ENCODE measurements around the gene ERH.

The ERH gene

GRCh38 chr14:69350892-69351291 is 47.2 kb downstream of the ERH start:
- TF ChIP-seq POLR2AphosphoS5 (IDR thresholded peaks at IDR 0.05; ENCODE audit: low read depth, low read length) (no peak), FOXP2 (optimal IDR thresholded peaks at IDR 0.05; ENCODE audit: borderline replicate concordance, extremely low read depth, extremely low read length, insufficient read depth) (no peak), SIN3A (IDR thresholded peaks at IDR 0.05; ENCODE audit: borderline replicate concordance, insufficient read depth, low read length) (no peak)

DNA sequence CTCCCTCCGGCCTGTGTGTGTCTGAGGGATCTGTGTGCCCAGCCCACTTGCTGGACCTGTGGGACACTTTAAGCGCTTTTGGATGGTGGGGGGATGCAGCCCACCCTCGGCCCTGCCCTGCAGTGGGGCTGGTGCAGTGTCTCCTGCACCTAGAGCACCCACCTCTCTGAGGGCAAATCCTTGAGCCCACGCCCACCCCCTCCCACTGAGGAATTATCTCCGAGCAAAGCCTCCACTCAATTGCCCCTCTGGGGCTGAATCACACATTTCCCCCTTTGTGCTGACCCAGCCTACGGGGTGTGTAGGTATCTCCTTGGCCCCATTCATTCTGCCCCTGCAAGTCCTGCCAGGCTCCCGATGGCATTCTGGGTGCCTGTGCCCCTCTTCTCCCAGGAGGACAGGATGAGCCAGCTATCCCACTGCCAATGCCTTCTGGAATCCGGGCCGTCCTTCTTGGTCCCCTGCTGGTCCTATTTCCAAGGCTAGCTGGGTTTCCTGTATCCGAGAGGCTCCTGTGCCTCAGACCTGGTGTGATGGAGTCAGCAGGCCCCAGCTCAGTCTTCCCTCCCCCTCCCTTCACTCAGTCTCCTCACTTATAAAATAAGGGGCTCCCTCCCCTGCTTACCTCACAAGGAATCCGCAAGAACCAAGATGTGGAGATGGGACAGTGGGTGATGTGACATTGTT is 48.9 kb downstream of the ERH start:
- no peak for TF ChIP-seq SIN3A (IDR thresholded peaks at IDR 0.05; ENCODE audit: borderline replicate concordance, insufficient read depth, low read length)

- TF ChIP-seq SIN3A (IDR thresholded peaks at IDR 0.05; ENCODE audit: borderline replicate concordance, insufficient read depth, low read length) (no peak), POLR2AphosphoS5 (IDR thresholded peaks at IDR 0.05; ENCODE audit: low read depth, low read length) (no peak), FOXP2 (optimal IDR thresholded peaks at IDR 0.05; ENCODE audit: borderline replicate concordance, extremely low read depth, extremely low read length, insufficient read depth) (no peak), REST (IDR thresholded peaks at IDR 0.05; ENCODE audit: insufficient read depth in 1 of 2, low read depth in 2 of 2, low read length in 2 of 2) (no peak), TAF1 (IDR thresholded peaks at IDR 0.05; ENCODE audit: borderline replicate concordance, insufficient read depth, low read length) (no peak)
Measured at GRCh38 chr14:69346710-69347109, 51.4 kb downstream of the ERH start.

DNA sequence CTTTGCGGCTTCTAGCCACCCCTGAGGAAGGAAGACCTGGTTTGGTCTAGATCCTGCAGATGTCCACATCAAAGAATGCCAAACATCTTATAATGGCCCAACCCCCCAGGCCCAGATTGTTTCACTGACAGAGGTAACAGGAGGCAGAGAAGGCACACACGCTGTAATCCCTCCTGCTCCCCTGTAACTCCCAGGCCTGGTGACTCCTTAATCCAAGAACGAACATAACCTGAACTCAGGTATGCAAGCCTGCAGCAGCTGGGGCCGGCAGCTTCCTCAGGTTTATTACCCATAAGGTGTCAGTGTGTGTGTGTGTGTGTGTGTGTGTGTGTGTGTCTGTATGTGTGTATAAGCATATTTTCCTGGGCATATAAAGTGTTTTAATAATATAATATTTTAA is 52.7 kb downstream of the ERH start:
- TF ChIP-seq POLR2AphosphoS5 (IDR thresholded peaks at IDR 0.05; ENCODE audit: low read depth, low read length): no peak

GRCh38 chr14:69344171-69344570 is 53.9 kb downstream of the ERH start:
- TF ChIP-seq SIN3A (IDR thresholded peaks at IDR 0.05; ENCODE audit: borderline replicate concordance, insufficient read depth, low read length) (no peak), POLR2AphosphoS5 (IDR thresholded peaks at IDR 0.05; ENCODE audit: low read depth, low read length) (no peak), REST (IDR thresholded peaks at IDR 0.05; ENCODE audit: insufficient read depth in 1 of 2, low read depth in 2 of 2, low read length in 2 of 2) (no peak), FOXP2 (optimal IDR thresholded peaks at IDR 0.05; ENCODE audit: borderline replicate concordance, extremely low read depth, extremely low read length, insufficient read depth) (no peak), TAF1 (IDR thresholded peaks at IDR 0.05; ENCODE audit: borderline replicate concordance, insufficient read depth, low read length) (no peak)

DNA sequence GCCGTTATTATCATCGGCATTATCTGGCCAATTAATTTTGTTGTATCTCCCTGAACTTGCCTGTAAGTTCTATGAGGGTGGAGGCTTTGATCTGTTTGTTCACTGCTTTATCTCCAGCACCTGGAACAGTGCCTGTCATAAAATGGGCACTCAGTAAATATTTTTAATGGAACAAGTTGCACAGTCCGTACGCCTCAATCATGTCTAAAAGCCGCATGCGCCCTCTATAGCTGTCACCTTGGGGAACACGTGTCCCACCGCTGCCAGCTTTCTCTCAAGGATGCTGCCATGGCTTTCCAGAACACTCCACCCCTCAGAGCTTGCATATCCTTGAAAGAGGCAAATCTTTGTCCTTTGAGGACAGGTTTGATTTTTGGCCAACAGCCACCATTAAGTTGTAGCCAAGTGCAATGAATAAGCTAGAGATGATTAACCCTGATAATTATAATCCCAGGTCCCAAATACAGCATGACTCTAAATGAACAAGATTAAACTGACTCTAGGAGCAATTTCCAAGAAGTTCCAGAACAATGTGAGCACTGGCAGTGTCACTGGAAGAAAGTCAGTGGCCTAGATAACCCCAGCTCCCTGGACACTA is 55.1 kb downstream of the ERH start:
- TF ChIP-seq SIN3A (IDR thresholded peaks at IDR 0.05; ENCODE audit: borderline replicate concordance, insufficient read depth, low read length) (no peak), POLR2AphosphoS5 (IDR thresholded peaks at IDR 0.05; ENCODE audit: low read depth, low read length) (no peak), FOXP2 (optimal IDR thresholded peaks at IDR 0.05; ENCODE audit: borderline replicate concordance, extremely low read depth, extremely low read length, insufficient read depth) (no peak), TAF1 (IDR thresholded peaks at IDR 0.05; ENCODE audit: borderline replicate concordance, insufficient read depth, low read length) (no peak)

DNA sequence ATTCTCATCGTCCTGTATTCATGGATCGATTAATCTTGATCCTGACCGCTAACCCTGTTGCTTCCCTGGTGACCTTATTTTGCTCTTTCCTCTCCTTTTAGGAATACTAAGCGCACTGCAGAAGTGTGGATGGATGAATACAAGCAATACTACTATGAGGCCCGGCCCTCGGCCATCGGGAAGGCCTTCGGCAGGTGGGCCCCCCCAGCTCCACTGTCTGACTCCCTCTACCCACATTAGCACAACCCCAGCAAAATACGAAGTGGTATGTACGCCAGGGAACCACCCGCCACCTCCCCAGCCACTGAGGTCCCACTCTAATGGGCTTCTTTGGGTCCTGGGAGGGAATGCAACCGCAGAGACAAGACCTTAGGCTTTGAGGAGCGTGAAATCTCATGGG is 58.7 kb downstream of the ERH start:
- TF ChIP-seq TAF1 (IDR thresholded peaks at IDR 0.05; ENCODE audit: borderline replicate concordance, insufficient read depth, low read length) (no peak), SIN3A (IDR thresholded peaks at IDR 0.05; ENCODE audit: borderline replicate concordance, insufficient read depth, low read length) (no peak), REST (IDR thresholded peaks at IDR 0.05; ENCODE audit: insufficient read depth in 1 of 2, low read depth in 2 of 2, low read length in 2 of 2) (no peak), POLR2AphosphoS5 (IDR thresholded peaks at IDR 0.05; ENCODE audit: low read depth, low read length) (no peak), FOXP2 (optimal IDR thresholded peaks at IDR 0.05; ENCODE audit: borderline replicate concordance, extremely low read depth, extremely low read length, insufficient read depth) (no peak)

Data from PFSK-1 (cell line).